Fibroblast of gingiva (primary cell): Measurements from ENCODE around the gene LIPC.

Experiments
- DNase-seq: peaks from one replicate; pipeline ENCODE4 v3.0.0-alpha.2; 2011; ENCODE audit warnings: low read depth

Gene LIPC

GRCh38 chr15:58436552-58436951 is 4.8 kb downstream of the LIPC start:
- DNase-seq, result no peak

DNA sequence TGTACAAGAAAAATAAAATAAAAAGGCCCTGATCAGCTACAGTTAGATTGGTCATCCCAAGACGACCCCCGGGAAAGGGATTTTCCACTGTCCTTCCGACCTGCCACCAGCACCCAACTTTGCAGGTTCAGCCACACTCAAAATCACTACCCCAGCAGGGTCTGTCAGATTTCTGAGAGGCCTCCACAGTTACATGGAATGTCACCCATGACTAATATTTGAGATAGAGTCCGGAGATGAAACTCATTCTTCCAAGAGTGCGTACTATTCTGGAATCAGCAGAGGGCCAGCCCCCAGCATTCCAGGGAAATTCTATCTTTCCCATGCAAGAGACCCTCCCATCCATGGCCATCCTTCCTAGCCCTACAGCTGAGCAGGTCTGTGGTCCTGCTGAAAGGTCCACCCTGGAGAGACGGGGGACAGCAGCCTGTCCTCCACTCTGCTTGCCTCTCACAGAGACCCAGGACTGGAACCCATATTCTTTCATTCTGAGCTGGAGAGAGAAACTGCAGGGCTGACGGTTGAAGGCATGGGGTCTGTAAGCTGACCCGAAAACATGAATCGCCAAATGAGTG is 5.8 kb downstream of the LIPC start:
- no peak for DNase-seq

DNA sequence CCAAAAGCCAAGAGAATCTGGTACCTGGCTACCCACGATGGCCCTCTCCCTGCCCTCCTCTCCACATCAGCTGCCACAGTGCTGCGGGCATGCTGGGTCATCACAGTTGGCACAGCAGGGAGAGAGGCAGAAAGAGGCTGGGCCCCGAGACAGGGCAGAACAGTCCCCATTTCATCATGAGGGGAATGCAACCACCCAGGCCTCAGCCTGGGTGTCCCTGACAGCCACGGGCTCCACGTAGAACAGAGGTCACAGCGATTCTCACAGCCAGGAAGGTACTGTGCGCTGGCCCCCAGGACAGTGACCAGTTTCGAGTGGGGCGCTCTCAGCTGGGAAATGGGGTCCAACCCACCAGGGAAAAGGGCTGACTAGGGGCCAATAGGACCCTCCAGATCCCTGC is 6.3 kb downstream of the LIPC start:
- DNase-seq, result no peak

DNA sequence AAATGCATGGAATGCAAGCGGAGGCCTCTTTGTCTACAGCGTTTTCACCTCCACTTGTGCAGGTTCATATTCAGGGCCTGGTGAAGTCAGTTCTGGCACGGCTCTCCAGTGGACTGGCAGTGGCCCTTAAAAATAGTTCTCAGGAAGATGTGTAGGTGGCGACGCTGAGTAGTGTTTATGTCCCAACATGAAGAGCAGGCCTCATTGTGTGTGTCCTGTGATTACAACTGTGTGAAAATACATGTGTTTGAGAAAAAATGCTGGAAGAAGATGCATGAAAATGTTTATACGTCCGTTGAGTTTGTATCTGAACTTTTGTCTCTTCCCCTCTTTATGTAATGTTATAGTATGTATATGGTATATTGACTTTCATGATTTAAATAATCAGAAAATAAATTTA is 7.2 kb downstream of the LIPC start:
- peak; percentile 56 for DNase-seq

DNA sequence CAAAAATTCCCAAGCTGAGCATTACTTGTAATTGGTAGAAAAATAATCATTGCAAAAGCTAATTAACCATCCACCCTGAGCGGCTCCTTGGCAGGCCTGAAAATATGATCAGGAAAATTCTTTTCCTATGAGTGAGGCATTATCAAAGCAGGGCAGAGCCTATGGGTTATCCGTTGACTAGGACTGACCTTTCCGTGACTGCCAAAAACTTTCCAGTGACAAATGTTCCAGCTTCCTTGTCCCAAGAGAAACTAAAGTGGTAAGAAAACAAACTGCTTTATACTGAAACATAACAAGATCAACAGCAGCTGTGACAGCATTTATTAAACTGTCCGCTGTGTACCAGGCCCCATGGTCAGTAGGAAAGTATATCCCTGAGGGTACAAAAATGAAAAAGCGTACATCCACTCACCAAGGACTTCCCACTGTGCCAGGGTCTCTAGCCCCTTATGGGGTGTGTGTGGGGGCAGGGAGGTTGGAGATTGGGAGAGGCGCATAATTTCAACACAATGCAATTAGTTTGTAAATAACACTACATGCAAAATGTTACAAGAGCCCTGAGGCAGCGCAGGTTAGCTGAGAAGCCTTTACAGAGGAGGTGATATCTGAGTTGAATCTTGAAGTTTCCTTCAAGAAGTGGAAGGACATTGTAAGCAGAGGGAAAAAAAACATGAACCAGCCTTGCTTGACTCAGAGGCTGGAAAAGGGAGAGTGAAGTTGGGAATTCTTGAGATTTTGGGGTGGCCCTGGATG is 8.5 kb downstream of the LIPC start:
- DNase-seq, result peak; percentile 81

DNA sequence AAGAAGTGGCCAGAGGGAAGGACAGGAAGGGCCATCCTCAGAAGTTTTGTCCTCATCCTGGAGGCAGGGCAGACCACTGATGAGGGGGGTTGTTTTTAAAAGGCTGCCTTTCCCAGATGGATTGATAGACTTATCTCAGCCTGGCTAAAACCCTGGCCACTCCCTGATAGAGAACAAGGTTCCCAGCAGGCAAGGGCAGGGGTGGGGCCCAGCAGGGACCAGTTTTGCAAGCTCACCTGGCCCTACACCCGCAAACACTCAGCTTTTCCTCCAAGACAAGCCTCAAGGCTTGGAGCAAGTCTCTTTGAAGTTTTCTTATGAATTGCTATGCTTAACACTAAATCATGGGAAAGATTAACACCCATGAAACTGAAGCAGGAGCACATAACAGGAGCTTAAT is 9.1 kb downstream of the LIPC start:
- DNase-seq, result no peak

DNA sequence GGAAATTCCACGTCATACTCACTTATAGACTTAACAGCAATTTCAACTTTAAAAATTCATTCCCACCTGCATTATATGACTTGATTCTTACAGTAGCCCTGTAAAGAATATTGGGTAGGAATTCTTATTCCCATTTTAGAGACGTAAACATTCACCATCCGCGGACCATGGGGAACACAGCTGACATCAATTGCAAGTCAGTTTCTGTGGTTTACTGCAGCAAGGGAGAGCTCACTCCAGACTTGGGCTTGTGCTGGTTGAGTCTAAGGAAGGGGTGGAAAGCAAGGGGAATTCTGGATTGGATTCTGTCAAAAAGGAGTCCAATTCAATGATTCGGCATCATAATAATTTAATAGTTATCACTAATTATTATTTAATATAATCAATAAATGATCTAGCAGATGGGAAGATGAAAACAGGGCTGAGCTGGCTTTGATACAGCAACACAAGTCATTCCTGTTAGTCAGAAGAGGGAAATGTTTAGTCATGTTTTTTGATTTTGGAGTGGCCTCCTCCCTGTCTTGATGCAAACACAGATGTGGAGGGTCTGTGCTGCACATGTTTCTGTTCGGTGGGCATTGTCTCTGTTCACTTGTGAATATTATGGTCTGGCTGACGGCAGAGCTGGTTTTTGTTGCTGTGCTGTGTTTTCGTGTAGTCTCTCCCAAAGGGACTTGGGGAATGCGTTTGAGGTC is 9.7 kb downstream of the LIPC start:
- peak; percentile 81 for DNase-seq

DNA sequence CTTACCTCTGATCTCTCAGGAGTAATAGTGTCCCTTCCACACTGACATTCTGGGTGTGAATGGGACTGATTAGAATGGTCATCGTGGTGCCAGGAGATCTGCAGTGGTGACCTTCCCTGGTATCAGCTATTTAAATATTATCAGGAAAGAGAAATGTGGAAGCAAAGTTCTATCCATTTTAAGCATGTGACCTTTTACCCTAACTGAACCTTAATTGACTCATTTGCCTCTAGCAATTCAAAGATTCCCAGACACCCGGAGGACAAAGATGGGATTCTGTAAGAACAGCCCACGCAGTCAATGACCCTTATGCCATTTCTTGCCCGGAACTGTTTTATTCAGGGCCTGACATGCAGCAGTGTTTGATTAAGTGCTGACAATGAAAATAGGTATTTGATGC is 10.3 kb downstream of the LIPC start:
- peak; percentile 31 for DNase-seq

DNA sequence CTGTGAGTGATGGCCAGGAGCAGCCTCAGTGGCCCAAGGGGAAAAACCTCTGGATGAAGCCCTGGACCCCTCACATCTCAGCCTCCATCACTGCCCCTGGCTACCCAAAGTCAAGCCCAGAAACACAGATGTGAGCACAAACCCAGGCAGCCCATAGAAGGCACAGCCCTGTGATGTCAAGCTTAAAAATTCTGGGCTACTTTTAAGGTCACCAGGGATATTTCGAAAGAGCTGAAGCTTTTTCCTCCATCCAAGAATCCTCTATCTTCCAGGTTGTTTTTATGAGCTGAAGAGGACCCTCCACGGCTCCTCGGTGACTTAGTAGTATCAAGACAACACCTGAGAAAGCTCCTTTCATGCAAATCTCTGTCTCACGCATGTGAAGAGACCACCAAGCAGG is 11.5 kb downstream of the LIPC start:
- DNase-seq, result no peak

DNA sequence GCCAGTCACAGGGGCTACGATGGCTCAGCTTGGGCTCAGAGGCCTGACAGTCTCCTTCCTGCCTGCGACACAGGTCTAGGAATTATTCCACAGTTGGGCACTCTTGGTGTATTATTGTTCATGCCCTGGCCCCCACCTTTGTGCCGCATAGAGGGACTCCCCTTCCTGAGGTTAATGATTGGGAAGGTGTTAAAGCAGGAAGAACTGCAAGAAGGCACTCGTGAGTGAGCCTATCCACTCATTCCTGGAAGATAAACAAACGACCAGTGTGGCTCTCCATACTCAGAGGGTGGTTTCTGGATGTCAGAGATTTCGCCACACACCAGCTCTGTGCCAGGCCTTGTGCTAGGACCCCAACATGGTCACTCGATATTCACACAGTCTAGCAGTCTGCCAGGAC is 12.3 kb downstream of the LIPC start:
- DNase-seq, result no peak

DNA sequence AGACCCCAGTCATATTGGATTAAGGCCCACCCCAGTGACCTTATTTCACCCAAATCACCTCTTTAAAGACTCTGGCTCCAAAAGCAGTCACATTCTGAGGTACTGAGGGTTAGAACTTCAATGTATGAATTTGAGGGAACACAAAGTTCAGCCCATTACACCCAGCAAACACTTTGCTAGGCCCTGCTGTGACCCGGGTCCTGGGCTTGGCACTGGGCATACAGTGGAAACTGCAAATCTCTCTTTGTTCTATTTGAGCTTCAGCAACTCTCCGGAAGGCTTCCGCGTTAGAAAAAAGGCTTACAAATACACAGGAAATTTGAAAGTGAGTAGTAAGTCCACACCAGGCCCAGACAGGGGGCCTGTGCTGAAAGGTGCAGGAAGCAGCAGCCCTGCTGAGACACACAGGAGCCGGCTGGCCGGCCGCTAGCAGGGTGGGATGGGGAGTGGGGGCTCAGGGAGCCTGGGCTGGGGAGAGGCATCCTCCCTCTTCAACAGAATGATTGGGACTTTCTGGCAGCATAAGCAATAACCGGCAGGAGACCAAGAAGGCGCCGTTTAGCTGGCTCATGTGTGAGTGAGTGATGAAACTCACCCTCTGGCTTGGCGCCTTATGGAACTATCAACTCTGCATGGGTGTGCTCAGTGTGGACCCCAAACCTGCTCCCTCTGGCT is 13.0 kb downstream of the LIPC start:
- no peak for DNase-seq

GRCh38 chr15:58445865-58446264 is 14.1 kb downstream of the LIPC start:
- no peak for DNase-seq

DNA sequence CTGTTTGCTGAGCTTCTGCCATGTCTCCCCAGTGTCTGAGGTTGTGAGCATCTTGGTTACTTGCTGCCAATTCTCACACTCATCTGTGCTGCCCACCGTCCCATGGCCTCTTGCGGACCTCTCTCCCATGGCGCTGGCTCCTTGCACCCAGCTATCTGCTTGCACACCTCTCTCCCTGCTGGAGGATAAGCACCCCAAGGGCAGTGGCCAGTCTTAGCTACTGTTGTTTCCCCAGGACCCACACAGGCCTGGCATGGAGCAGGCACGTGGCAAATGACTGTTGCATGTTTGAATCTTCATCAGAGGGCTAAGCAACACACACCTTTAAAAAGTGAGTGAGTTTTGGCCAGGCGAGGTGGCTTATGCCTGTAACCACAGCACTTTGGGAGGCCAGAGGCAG is 14.7 kb downstream of the LIPC start:
- DNase-seq, result no peak

- DNase-seq, result peak; percentile 39
Measured at GRCh38 chr15:58447271-58448010, 15.7 kb downstream of the LIPC start.

GRCh38 chr15:58448331-58448730 is 16.5 kb downstream of the LIPC start:
- no peak for DNase-seq

- no peak for DNase-seq
Measured at GRCh38 chr15:58448906-58449305, 17.1 kb downstream of the LIPC start.

DNA sequence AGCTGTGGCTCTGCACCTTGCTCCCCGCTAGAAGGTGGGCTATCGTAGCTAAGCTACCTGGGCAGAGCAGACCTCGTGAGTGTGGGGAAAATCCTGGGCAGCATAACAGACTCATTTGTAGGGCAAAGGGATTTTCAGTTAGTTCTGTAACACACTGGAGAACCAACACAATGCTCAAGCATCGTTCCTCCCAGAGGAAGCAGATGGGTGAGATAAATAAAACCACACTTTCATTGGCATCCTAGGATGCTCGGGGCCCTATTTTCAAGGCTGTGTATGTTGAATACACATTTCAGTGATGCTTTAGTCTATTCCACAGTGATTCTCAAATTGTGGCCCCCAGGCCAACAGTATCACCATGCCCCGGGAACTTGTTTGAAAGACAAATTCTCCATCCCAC is 20.0 kb downstream of the LIPC start:
- no peak for DNase-seq

- DNase-seq, result no peak
Measured at GRCh38 chr15:58452775-58453174, 21.0 kb downstream of the LIPC start.

GRCh38 chr15:58453931-58454793 is 22.4 kb downstream of the LIPC start:
- DNase-seq, result no peak

DNA sequence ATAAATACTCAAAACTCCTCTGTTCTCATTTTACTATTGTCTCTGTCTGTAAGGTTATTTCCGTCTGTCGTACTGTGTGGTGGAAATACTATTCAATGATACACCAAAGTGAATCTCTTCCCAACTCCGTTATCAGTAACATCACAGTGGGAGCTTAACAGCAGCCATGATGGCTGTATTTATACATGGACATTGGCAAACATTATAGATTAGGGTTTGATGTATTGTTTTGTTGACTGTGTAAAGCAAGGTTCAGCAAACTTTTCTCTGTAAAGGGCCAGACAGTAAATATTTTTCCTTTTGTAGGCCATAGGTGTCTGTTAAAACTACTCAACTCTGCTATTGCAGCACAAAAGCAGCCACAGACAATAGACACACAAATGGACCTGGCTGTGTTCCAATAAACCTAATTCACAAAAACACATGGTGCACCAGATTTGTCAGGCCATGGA is 23.2 kb downstream of the LIPC start:
- DNase-seq, result no peak

DNA sequence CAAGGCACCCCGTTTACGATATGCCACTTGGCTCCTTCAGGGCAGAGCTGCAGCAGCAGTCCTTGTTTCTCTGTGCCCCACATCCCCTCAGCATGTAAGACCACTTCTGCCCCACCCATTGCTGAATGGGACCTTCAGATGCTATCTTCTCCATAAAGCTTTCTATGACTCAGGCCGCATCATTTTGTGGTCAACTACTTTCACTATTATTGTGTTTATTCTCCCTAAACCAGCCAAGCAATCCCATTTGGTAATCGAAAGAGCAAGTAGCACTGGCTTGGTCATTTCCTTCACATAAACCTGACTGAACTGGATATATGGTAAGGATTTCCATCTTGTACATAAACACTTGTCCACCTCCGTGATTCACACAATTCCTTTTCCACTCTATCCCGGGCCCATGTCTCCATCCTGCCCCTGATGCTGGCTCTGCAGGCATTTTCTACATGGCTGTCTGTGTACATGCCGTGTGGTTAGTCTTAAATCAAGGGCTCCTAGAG is 25.7 kb downstream of the LIPC start:
- peak; percentile 32 for DNase-seq
